Fibroblast of lung (primary cell): ENCODE data around the gene NEDD4L. TPM values are rescaled to one million over a fixed set of nuclear protein-coding genes. Genes with fewer than 3 reads are reported as not detected.
A peak's percentile ranks its signal among the peaks of the same experiment; 100 is the strongest.

ENCODE experiments used
- DNase-seq, 2 donors: peaks; one replicate each; pipeline versions ENCODE4 v3.0.0 to v3.0.0-alpha.2; 2010; ENCODE audit warnings: low read depth in 2 of 2
- H2AFZ ChIP-seq: 2 replicates; pipeline ENCODE4 v1.5.1; 2012; ENCODE audit warnings: low read length, control low read depth, inconsistent platforms
- H3K27ac ChIP-seq: 2 replicates; pipeline ENCODE4 v1.5.1; 2011; ENCODE audit warnings: low read length, control low read depth; ENCODE audit not compliant: insufficient read depth
- H3K27me3 ChIP-seq: 2 replicates; pipeline ENCODE4 v1.5.1; 2011; ENCODE audit warnings: mild to moderate bottlenecking, low read length; ENCODE audit not compliant: control insufficient read depth, insufficient read depth
- H3K36me3 ChIP-seq: 2 replicates; pipeline ENCODE4 v1.5.1; 2011; ENCODE audit warnings: low read length; ENCODE audit not compliant: control insufficient read depth, insufficient read depth
- H3K4me1 ChIP-seq: 2 replicates; pipeline ENCODE4 v1.5.1; 2011; ENCODE audit warnings: low read length; ENCODE audit not compliant: control insufficient read depth, insufficient read depth; ENCODE audit errors: extremely low read depth
- H3K4me2 ChIP-seq: 2 replicates; pipeline ENCODE4 v1.5.1; 2011; ENCODE audit warnings: low read length, control low read depth; ENCODE audit not compliant: insufficient read depth; ENCODE audit errors: extremely low read depth
- H3K4me3 ChIP-seq, 4 experiments: fragments of 200-600 bp in 1 of 4; sonication (generic) in 1 of 4; replicated peaks in 1 of 4; 2 replicates each; pipeline ENCODE4 v1.5.1; 2011 to 2016; ENCODE audit warnings: low read length in 4 of 4, low read depth in 3 of 4, mild to moderate bottlenecking in 3 of 4, control low read depth in 2 of 4, inconsistent platforms in 1 of 4, mixed read lengths in 1 of 4; ENCODE audit not compliant: insufficient read depth in 1 of 4; ENCODE audit errors: control extremely low read depth in 1 of 4
- H3K79me2 ChIP-seq: 2 replicates; pipeline ENCODE4 v1.5.1; 2012; ENCODE audit warnings: mild to moderate bottlenecking, low read length, inconsistent platforms; ENCODE audit not compliant: control insufficient read depth, insufficient read depth
- H3K9ac ChIP-seq: 2 replicates; pipeline ENCODE4 v1.5.1; 2011; ENCODE audit warnings: mild to moderate bottlenecking, low read length, control low read depth; ENCODE audit not compliant: insufficient read depth
- H3K9me3 ChIP-seq: 2 replicates; pipeline ENCODE4 v1.5.1; 2012; ENCODE audit warnings: low read depth, low read length; ENCODE audit not compliant: control insufficient read depth, insufficient read depth
- H4K20me1 ChIP-seq: 2 replicates; pipeline ENCODE4 v1.5.1; 2011; ENCODE audit warnings: low read length; ENCODE audit not compliant: control insufficient read depth, insufficient read depth; ENCODE audit errors: extremely low read depth
- CTCF ChIP-seq, 2 donors: IDR thresholded peaks in 1 of 2; conservative IDR thresholded peaks in 1 of 2; 1 replicate in 1 of 2; 2 replicates in 1 of 2; pipeline ENCODE4 v1.5.1; 2011 to 2012; ENCODE audit warnings: low read length in 2 of 2, control low read depth in 1 of 2, inconsistent platforms in 1 of 2, low read depth in 1 of 2, mild to moderate bottlenecking in 1 of 2
- EZH2 ChIP-seq: IDR thresholded peaks from 2 replicates; pipeline ENCODE4 v1.5.1; 2012; ENCODE audit warnings: low read length, control low read depth, mild to moderate bottlenecking; ENCODE audit errors: missing control alignments
- polyA plus RNA-seq, 2 donors: library from polyadenylated mRNA; depleted of rRNA in 1 of 2; stranded (reverse) in 1 of 2; unstranded in 1 of 2; fragments of >200 nt; gene quantifications; 2 replicates each; pipeline ENCODE4 v1.2.1, GENCODE V29; 2011 to 2012; ENCODE audit warnings: missing spikeins in 1 of 2
- total RNA-seq: library from RNA; depleted of rRNA; stranded (reverse); fragments of >200 nt; gene quantifications from 2 replicates; pipeline ENCODE4 v1.2.1, GENCODE V29; 2014

Gene NEDD4L
- total and polyA plus RNA-seq, 2 donors (not counting 1 experiment from before 2014, with no cell fraction given), result 5.5 to 18.7 TPM

GRCh38 chr18:58243401-58243800 lies 199.4 kb downstream of the NEDD4L start:
- Histone ChIP-seq H3K27ac (no peak overlapping the region), H3K4me3 (no peak overlapping the region), H3K9ac (no peak overlapping the region), H3K36me3 (no peaks in the 10 kb centered on the region), H3K4me2 (no peak overlapping the region), H3K79me2 (no peaks in the 10 kb centered on the region), H3K9me3 (no peaks in the 10 kb centered on the region), H2AFZ (no peak overlapping the region), H4K20me1 (no peaks in the 10 kb centered on the region), H3K4me1 (peaks cover 12% of the 10 kb centered on the region), H3K27me3 (no peaks in the 10 kb centered on the region)
- no peak for TF ChIP-seq CTCF (conservative IDR thresholded peaks at IDR 0.05 in 1 of 2, IDR thresholded peaks at IDR 0.05 in 1 of 2; ENCODE audit: low read depth in 1 of 2, low read length in 2 of 2)
- TF ChIP-seq EZH2, result no peak
- DNase-seq, result no peak

- TF ChIP-seq CTCF (conservative IDR thresholded peaks at IDR 0.05 in 1 of 2, IDR thresholded peaks at IDR 0.05 in 1 of 2; ENCODE audit: low read depth in 1 of 2, low read length in 2 of 2), result no peak
- TF ChIP-seq EZH2, result no peak
- peaks cover 3% of the 10 kb centered on the region for H3K4me1 ChIP-seq
- H3K4me2 ChIP-seq, result peak overlapping the region; percentile 7
- H3K4me3 ChIP-seq, result peak overlapping the region in 1 of 4 experiments; percentile 2
- H3K9ac ChIP-seq, result no peak overlapping the region
- H2AFZ ChIP-seq, result peak overlapping the region; percentile 67
- no peaks in the 10 kb centered on the region for H3K9me3 ChIP-seq
- no peaks in the 10 kb centered on the region for H4K20me1 ChIP-seq
- no peaks in the 10 kb centered on the region for H3K79me2 ChIP-seq
- H3K27me3 ChIP-seq, result no peaks in the 10 kb centered on the region
- no peak overlapping the region for H3K27ac ChIP-seq
- DNase-seq, result peak; percentile 29 to 50
- H3K36me3 ChIP-seq, result no peaks in the 10 kb centered on the region
Observed at GRCh38 chr18:58247363-58247834, 203.4 kb downstream of the NEDD4L start.

GRCh38 chr18:58249712-58250111 lies 205.7 kb downstream of the NEDD4L start:
- H3K79me2 ChIP-seq, result no peaks in the 10 kb centered on the region
- H3K9ac ChIP-seq, result no peak overlapping the region
- no peak for TF ChIP-seq EZH2
- no peak for TF ChIP-seq CTCF (conservative IDR thresholded peaks at IDR 0.05 in 1 of 2, IDR thresholded peaks at IDR 0.05 in 1 of 2; ENCODE audit: low read depth in 1 of 2, low read length in 2 of 2)
- H3K27me3 ChIP-seq, result no peaks in the 10 kb centered on the region
- H3K9me3 ChIP-seq, result no peaks in the 10 kb centered on the region
- no peak overlapping the region for H3K27ac ChIP-seq
- H3K4me3 ChIP-seq, result no peak overlapping the region
- no peak overlapping the region for H2AFZ ChIP-seq
- H4K20me1 ChIP-seq, result no peaks in the 10 kb centered on the region
- peaks cover 3% of the 10 kb centered on the region for H3K4me1 ChIP-seq
- H3K4me2 ChIP-seq, result no peak overlapping the region
- DNase-seq, result peak in 1 of 2 donors; percentile 32
- H3K36me3 ChIP-seq, result no peaks in the 10 kb centered on the region
